LNCaP clone FGC (cell line): ENCODE data around the gene IL31.

Source experiments
- DNase-seq: peaks from one replicate; pipeline ENCODE4 v3.0.0-alpha.2; 2011; ENCODE audit warnings: low read depth
- H3K4me3 ChIP-seq: 2 replicates; pipeline ENCODE4 v1.5.1; 2011; ENCODE audit warnings: mild to moderate bottlenecking, low read depth, low read length, control low read depth
- TF ChIP-seq, protein P1 (sequence below): IDR thresholded peaks from 2 replicates; pipeline ENCODE4 v1.5.1; 2012; ENCODE audit warnings: mild to moderate bottlenecking; ENCODE audit not compliant: control insufficient read depth, insufficient read depth; ENCODE audit errors: extremely low read depth

IL31 gene

DNA sequence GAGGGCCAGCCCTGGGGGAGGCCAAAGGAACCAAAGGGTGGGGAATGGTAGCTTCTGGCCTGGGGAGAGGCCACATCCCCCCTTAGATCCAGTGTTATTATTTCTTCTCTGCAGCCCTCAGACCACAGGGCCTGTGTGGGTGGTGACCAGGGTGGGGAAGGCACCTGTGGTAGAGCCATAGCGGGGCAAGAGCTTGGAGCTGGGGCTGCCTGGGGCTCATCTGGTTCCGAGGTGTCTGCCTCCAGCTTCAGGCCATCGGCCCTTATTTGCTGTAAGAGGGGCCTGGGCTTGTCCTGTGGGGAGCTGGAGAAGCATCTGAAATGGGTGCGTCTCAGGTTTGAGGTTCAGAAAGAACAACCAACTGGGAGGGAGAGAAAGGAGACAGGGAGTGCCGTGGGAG is 27.4 kb upstream of the IL31 start:
- TF ChIP-seq, protein P1, sequence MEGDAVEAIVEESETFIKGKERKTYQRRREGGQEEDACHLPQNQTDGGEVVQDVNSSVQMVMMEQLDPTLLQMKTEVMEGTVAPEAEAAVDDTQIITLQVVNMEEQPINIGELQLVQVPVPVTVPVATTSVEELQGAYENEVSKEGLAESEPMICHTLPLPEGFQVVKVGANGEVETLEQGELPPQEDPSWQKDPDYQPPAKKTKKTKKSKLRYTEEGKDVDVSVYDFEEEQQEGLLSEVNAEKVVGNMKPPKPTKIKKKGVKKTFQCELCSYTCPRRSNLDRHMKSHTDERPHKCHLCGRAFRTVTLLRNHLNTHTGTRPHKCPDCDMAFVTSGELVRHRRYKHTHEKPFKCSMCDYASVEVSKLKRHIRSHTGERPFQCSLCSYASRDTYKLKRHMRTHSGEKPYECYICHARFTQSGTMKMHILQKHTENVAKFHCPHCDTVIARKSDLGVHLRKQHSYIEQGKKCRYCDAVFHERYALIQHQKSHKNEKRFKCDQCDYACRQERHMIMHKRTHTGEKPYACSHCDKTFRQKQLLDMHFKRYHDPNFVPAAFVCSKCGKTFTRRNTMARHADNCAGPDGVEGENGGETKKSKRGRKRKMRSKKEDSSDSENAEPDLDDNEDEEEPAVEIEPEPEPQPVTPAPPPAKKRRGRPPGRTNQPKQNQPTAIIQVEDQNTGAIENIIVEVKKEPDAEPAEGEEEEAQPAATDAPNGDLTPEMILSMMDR: no peak
- DNase-seq: no peak
- no peak overlapping the region for H3K4me3 ChIP-seq

DNA sequence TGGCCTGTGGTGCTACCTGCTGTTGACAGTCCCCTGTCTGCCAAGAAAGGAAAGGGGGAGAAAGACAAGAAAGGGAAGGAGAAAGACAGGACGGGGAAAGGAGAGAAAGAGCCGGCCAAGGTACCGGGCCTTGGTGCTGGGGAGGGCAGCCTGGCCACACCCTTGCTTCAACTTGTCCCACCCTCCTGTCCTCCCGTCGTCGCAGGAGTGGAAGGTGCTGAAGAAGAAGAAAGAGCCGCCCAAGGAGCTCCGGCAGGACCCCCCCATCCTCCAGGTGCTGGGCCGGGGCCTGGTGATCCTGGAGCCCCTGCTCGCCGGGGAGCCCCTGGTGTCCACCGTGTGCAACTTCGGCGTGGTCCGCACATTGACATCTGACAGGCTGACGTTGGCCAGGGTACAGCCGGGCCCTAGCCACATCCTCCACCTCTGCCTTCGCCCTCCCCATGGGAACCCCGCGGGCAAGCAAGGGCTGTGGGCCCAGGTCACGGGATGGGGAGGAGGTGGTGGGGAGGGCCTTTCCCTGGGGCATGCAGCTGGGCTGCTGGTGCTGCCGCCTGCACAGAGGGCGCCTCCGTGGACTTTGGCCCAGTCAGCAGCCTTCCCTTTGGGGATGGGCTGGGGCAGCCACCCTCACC is 26.6 kb upstream of the IL31 start:
- TF ChIP-seq, protein P1: no peak
- H3K4me3 ChIP-seq: no peak overlapping the region
- no peak for DNase-seq

DNA sequence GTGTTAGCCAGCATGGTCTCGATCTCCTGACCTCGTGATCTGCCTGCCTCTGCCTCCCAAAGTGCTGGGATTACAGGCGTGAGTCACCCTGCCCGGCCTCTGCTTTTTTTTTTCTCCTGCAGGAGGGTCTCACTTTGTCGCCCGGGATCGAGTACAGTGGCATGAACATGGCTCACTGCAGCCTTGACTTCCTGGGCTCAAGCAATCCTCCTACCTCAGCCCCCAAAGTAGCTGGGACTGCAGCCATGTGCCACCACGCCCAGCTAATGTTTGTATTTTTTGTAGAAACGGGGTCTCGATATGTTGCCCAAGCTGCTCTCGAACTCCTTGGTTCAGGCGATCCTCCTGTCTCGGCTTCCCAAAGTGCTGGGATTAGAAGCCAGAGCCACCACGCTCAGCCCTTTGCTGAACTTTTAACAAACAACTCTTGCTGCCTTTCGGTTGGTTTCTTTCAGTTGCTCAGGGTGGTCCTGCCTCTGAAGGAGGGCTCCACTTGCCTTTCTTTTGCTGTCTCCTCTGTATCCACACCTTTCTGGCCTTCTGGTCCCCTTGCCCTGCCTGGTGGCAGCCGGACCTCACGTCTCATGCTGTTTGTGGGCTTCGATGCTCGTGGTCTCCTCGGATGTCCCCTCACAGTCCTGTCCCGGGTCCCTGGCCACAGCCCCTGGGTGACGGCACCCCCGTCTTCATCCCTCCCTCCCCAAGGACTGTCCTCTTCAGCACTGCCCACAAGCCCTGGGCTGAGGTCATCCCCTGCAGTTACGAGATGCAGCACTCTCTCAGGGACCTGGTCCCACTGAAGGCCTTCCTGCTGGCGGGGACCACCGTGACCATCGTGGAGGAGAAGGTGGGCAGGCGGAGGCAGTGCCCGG is 25.7 kb upstream of the IL31 start:
- TF ChIP-seq, protein P1: no peak
- H3K4me3 ChIP-seq: no peak overlapping the region
- no peak for DNase-seq

DNA sequence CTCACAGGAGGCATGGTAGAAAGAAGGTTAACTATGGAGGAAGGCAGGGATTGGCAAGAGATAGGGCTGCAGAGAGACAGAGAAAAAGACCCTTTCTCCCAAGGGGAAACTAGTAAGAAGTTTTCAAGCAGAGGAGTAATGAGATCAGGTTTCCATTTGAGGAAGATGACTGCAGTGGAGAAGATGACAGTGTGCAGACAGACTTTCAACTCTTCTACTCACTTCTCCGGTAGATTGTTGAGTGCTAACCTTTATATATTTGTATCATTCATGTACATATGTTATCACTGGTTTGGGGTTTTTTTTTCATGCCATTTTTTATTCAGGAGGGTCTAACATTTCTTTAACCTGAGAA is 23.6 kb upstream of the IL31 start:
- DNase-seq: no peak
- TF ChIP-seq, protein P1: no peak
- no peak overlapping the region for H3K4me3 ChIP-seq

DNA sequence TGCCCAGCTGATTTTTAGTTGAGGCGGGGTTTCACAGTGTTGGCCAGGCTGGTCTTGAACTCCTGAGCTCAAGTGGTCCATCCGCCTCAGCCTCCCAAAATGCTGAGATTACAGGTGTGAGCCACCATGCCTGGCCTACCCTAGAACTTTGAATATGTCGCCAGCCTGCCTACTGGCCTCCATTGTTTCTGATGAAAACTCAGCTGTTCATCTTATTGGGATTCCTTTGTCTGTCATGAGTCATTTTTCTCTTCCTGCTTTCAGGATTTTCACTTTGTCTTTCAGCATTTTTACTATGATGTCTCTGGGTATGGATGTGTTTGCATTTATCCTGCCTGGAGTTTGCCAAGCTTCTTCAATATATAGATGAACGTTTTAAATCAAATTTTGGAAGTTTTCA is 21.4 kb upstream of the IL31 start:
- TF ChIP-seq, protein P1: no peak
- DNase-seq: no peak
- no peak overlapping the region for H3K4me3 ChIP-seq

DNA sequence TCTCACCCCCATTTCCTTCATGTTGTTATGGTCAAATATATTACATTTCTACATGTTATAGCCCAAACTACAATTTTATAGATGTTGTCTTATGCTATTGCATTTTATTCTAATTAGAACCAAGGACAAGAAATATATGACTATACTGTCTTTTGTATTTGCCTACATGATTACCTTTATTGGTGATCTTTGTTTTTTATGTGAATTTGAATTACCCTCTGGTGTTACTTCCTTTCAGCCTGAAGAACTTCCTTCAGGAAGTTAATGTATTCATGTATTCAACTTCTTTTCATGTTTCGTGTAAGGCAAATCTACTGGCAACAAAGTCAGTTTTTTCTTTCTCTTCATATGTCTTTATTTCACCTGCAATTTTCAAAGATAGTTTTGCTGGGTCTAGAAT is 20.8 kb upstream of the IL31 start:
- TF ChIP-seq, protein P1: no peak
- no peak overlapping the region for H3K4me3 ChIP-seq
- no peak for DNase-seq
